ENCODE results near the gene KIF4B. TPM values are rescaled to one million over a fixed set of nuclear protein-coding genes. Genes with fewer than 3 reads are reported as not detected.
A peak's percentile ranks its signal among the peaks of the same experiment; 100 is the strongest.
"Not testable (repeated sequence)": the region's sequence is repeated elsewhere in the genome, so short reads cannot be mapped to it uniquely, and the experiment has no call there.

The KIF4B gene
- total RNA-seq, 1 donor = not detected

- peak; percentile 42 for DNase-seq (ENCODE audit: low read depth)
- TF ChIP-seq CTCF (IDR thresholded peaks at IDR 0.05; ENCODE audit: insufficient read depth, low read length) = no peak
- no peak overlapping the region for H3K4me3 ChIP-seq (ENCODE audit: low read depth, low read length)
Measured at GRCh38 chr5:154970759-154971158, 42.8 kb upstream of the KIF4B start.

DNA sequence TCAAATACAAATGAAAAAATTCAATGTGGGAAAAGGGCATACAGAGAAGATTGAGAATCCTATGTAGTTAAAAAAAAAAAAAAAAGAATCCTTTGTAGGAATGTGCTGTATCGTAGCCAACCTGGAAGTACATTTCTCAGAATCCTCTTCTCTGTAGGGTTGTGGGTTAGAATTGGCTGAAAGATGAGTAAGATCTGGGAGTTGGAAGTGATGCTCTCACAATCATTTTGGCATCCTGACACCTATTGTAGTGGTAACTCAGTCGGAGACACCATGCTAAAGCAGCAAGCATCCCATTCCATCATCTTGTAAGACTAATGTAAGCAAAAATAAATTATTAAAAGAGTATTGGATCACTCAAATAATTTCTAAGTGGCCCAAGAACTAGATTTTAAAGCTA is 42.1 kb upstream of the KIF4B start:
- TF ChIP-seq CTCF (IDR thresholded peaks at IDR 0.05; ENCODE audit: insufficient read depth, low read length) = no peak
- DNase-seq (ENCODE audit: low read depth) = peak; percentile 83
- H3K4me3 ChIP-seq (ENCODE audit: low read depth, low read length) = no peak overlapping the region

DNA sequence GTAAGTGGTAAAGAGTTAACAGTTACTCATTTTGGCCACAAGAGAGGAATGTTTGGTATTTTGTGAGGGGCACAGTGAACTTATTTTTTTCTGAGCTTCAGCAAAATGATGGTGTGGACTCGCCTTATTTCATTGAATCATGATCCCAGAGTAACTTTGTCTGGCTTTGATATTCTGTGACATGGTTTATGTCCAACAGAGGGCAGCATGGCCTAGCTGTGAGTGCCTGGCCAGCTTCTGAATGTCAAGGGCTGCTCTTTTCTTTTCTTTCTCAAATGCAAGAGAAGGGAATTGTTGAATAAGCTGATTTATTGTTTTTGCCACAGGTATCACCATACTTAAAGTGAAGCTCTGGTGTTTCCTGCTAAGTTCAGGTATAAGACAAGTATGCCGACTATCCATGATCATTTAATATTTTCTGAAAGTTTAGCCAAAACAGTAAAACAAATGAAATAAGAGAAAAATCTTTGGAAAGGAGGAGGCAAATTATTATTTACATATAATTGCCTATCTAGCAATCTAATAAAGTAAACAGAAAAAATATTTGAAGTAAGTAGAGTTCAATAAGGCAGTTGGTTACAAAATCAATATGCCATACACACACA is 41.0 kb upstream of the KIF4B start:
- DNase-seq (ENCODE audit: low read depth) = peak; percentile 54
- peak; percentile 68 for TF ChIP-seq CTCF (IDR thresholded peaks at IDR 0.05; ENCODE audit: insufficient read depth, low read length)
- no peak overlapping the region for H3K4me3 ChIP-seq (ENCODE audit: low read depth, low read length)

DNA sequence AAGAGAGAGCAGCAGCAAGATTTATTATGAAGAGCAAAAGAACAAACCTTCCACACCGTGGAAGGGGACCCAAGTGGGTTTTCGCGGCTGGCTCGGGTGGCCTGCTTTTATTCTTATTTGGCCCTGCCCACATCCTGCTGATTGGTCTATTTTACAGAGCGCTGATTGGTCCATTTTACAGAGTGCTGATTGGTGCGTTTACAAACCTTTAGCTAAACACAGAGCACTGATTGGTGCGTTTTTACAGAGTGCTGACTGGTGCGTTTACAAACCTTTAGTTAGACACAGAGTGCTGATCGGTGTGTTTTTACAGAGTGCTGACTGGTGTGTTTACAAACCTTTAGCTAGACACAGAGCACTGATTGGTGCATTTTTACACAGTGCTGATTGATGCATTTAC is 37.5 kb upstream of the KIF4B start:
- DNase-seq (ENCODE audit: low read depth); H3K4me3 ChIP-seq (ENCODE audit: low read depth, low read length): not testable (repeated sequence)

DNA sequence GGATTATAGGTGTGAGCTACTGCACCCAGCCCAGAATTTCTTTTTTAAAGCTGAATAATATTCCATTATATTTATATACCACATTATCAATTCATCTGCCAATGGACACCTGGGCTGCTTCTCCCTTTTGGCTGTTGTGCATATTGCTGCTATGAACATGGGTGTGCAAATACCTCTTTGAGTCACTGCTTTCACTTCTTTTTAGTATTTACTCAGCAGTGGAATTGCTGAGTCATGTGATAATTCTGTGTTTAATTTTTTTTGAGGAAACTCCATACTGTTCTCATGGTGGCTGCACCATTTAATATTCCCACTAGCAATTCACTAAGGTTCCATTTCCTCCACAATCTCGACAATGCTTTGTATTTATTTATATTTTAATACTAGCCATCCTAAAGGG is 36.1 kb upstream of the KIF4B start:
- no peak overlapping the region for H3K4me3 ChIP-seq (ENCODE audit: low read depth, low read length)
- TF ChIP-seq CTCF (IDR thresholded peaks at IDR 0.05; ENCODE audit: insufficient read depth, low read length) = no peak
- DNase-seq (ENCODE audit: low read depth) = peak; percentile 15

- not testable (repeated sequence) for DNase-seq (ENCODE audit: low read depth); H3K4me3 ChIP-seq (ENCODE audit: low read depth, low read length)
Measured at GRCh38 chr5:154978294-154978693, 35.3 kb upstream of the KIF4B start.

- DNase-seq (ENCODE audit: low read depth) = no peak
- H3K4me3 ChIP-seq (ENCODE audit: low read depth, low read length) = no peak overlapping the region
- no peak for TF ChIP-seq CTCF (IDR thresholded peaks at IDR 0.05; ENCODE audit: insufficient read depth, low read length)
Measured at GRCh38 chr5:154984946-154985516, 28.5 kb upstream of the KIF4B start.

DNA sequence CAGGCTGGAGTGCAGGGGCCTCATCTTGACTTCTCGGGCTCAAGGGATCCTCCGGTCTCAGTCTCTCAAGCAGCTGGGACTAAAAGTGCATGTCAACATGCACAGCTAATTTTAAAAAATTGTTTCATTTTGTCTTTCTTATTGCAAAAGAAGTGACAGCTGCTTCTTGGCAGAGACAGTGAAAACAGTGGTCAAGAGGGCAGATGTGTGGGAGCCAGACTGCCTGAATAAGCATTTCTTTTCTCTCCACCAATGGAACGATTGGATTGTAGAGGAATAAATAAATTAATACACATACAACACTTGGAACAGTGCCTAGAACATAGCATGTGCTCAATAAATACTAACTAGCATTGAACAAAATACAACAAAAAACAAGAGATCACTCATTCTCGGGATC is 27.4 kb upstream of the KIF4B start:
- no peak overlapping the region for H3K4me3 ChIP-seq (ENCODE audit: low read depth, low read length)
- no peak for DNase-seq (ENCODE audit: low read depth)
- no peak for TF ChIP-seq CTCF (IDR thresholded peaks at IDR 0.05; ENCODE audit: insufficient read depth, low read length)
